Erythroblast (primary cell): ENCODE measurements around the gene PUM1.
"Not testable (repeated sequence)": the region's sequence is repeated elsewhere in the genome, so short reads cannot be mapped to it uniquely, and the experiment has no call there.

ENCODE experiments used
- DNase-seq, 2 experiments: peaks; one replicate each; lab custom pipeline; 2025; lab: John Stamatoyannopoulos, UW
- GATA1 ChIP-seq: IDR thresholded peaks from 2 replicates; pipeline ENCODE4 v1.6.1; 2011; ENCODE audit warnings: low read depth, mild to moderate bottlenecking, control low read depth, low read length, moderate library complexity
- POLR2A ChIP-seq: IDR thresholded peaks from 2 replicates; pipeline ENCODE4 v1.6.1; 2011; ENCODE audit warnings: mild to moderate bottlenecking, low read length

Gene PUM1

DNA sequence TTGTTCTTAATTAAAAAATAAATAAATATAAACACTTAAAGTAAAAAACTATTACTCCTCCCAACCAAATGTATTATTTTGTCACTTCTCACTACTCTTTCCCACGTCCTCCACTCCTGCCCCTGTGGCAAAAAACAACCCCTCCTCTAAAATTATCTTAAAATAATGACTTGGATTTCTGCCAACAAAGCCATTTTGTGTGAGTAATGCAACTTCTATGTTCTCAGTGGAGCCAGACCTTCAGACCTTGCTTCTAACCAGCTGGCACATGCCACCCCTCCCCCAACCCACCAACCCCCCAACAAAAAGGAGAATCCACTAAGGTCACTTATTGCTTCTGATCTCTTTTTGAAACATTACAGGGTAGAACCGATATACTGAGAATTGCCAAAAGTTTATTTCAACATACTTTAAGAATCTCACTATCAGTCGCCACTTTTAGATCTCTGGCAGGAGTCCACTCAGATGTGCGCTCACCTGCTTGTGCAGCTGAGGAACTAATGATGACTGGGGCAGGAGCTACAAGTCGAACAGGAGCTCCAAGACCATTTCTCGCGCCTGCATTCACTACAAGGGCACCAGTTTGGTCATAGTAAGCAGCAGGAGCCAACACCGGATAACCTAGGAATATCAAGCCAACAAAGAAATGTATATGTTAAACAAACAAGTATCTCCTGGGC is 98.7 kb downstream of the PUM1 start:
- peak; percentile 69 to 78 for DNase-seq
- TF ChIP-seq GATA1 (no peak), POLR2A (no peak)

- DNase-seq: no peak
- TF ChIP-seq POLR2A (no peak), GATA1 (no peak)
These were observed 99.5 kb downstream of the PUM1 start for GRCh38 chr1:30965924-30966599.

DNA sequence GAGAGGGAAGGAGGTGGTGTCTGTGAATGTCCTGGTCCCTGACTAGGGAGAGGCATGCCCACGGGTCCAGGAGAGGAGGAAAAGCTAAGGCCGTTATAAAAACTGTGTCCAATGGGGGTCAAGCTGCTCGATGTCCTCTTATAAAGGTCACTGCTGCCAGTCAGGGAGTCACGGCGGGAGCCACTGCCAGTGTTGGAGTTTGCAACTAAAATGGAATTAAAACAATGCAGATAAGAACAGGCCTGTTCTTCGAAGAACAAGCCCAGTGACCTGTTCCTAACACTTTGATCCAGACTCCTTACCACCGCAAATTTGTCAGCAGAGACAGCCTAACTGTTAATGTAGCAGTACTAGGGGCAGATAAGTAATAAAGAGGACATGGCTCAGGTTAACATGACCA is 100.8 kb downstream of the PUM1 start:
- TF ChIP-seq POLR2A (no peak), GATA1 (no peak)
- DNase-seq: no peak

- no peak for DNase-seq
- TF ChIP-seq POLR2A (no peak), GATA1 (no peak)
These were observed 102.7 kb downstream of the PUM1 start for GRCh38 chr1:30962609-30963508.

- no peak for DNase-seq
- TF ChIP-seq POLR2A (no peak), GATA1 (no peak)
These were observed 107.8 kb downstream of the PUM1 start for GRCh38 chr1:30957560-30958222.

DNA sequence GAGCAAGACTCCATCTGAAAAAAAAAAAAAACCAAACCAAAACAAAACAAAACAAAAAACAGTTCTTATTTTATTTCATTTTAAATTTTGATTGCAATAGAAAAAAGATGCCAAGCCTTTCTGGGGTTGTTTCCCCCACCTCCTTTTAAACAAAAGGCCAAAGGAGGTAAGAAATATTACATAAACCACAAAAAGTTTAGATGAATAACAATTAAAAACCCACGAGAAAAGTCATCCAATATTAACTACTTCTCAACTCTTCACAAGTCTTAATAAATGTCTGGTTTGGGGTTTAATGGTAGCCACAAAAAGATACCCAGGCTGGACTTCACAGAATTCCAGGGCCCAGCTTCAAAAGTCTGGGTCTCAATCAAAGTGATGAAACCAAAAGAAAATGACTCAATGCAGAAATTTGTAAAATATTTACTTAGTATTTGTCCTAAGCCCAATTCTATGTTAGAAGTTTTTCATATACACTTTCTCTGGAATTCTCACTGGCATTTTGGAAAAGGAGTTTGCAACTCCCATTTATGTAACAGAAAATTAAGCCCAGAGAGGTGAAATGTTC is 110.0 kb downstream of the PUM1 start:
- no peak for TF ChIP-seq GATA1
- TF ChIP-seq POLR2A: no peak
- DNase-seq: no peak

DNA sequence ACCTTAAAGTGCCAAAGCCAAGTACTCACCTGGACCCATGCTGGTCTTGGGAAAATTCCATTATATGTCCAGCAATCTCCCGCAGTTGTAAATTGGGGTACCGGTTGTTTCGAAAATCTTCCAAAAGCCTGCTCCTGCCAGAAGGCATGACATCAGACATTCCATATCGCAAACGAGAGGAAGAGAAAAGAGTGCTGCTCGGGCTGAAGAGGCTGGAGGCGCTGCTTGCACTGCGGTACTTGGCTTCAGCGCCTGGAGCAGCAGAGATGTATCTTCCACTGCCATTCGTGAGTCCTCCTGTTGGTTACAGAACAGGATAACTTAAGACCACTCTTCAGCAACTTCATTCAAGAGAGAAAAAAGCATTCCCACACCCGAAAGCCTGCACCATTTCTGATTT is 111.8 kb downstream of the PUM1 start:
- TF ChIP-seq POLR2A: no peak
- TF ChIP-seq GATA1: no peak
- no peak for DNase-seq

- TF ChIP-seq GATA1 (no peak), POLR2A (no peak)
- no peak for DNase-seq
These were observed 113.4 kb downstream of the PUM1 start for GRCh38 chr1:30952098-30952497.

GRCh38 chr1:30950700-30951099 is 114.8 kb downstream of the PUM1 start:
- TF ChIP-seq POLR2A: no peak
- TF ChIP-seq GATA1: no peak
- no peak for DNase-seq

- DNase-seq: no peak
- TF ChIP-seq POLR2A (no peak), GATA1 (no peak)
These were observed 115.5 kb downstream of the PUM1 start for GRCh38 chr1:30950053-30950452.

DNA sequence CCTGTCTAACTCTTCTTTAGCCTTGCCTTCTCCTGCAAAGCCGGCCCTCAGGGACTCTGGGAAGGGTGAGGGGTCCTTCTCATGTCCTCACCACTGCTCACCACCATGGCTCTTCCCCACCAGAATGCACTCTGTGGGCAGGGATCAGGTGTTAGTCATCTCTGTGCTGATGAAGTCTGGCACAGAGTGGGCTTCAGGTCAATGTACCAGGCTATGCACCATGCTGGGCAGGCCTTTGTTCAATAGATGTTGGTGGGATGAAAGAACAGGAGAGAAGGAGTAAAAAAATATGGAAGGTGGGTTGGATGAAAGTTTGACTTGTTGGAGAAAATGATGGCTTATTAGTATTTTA is 116.1 kb downstream of the PUM1 start:
- not testable (repeated sequence) for DNase-seq

DNA sequence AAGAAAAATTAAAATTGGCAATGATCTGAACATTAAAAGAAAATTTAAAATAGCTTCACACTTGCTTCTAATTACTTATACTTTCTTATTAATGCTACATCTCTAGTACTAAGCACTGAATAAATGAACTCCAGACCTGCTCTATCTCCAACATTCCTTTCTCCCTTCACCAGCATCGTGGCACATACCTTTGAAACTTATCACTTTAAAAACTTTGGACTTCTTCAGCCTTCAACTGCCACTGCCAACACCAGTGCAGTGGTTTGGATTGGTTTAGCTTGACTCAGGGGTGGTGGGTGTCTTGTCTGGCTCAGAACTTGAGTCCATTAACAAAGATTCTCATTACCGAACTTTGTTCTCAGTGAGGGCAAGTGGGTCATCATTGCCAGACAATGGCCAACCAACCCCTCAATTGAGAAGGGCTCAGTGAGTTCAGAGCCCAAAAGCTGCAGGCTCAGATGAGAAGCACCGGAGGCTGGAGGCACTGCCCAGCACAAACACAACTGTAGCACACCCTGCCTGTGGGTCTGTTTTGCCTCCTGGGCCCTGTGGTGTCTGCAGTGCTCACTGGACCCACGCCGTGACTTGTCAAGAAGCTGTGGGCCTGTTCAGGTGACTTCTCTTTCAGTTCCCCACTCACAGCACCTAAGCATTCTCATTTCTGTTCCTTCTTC is 116.6 kb downstream of the PUM1 start:
- DNase-seq: not testable (repeated sequence)

GRCh38 chr1:30948278-30948677 is 117.2 kb downstream of the PUM1 start:
- DNase-seq: no peak
- TF ChIP-seq POLR2A (no peak), GATA1 (no peak)
